Activated CD8-positive, alpha-beta memory T cell treated with anti-CD3 and anti-CD28 coated beads, Interleukin-2, amount 50 U/mL, for 24 hours (primary cell): ENCODE results near the gene MYT1.

ENCODE experiments used
- DNase-seq: peaks from one replicate; pipeline ENCODE4 v3.0.0-alpha.2; 2020; ENCODE audit errors: extremely low read depth

The MYT1 gene

DNA sequence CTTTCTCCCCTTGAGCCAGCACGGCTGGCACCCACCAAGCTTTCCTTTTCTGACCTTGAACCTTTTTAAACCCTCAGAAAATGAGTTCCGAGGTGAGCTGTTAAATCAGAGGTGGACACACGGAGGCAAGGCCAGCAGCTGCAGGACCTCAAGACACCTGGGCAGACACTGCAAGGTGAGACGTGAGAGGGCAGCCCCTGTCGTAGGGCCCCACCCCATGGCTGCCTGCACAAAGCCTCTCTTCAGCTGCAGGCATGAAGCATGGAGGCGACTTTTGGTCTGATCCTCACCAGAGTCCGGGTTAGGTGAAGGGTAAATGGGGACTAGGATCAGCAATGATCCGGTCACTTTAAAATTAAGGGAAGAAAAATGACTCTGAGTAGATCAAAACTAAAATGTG, 25.7 kb downstream of the MYT1 start:
- no peak for DNase-seq

DNA sequence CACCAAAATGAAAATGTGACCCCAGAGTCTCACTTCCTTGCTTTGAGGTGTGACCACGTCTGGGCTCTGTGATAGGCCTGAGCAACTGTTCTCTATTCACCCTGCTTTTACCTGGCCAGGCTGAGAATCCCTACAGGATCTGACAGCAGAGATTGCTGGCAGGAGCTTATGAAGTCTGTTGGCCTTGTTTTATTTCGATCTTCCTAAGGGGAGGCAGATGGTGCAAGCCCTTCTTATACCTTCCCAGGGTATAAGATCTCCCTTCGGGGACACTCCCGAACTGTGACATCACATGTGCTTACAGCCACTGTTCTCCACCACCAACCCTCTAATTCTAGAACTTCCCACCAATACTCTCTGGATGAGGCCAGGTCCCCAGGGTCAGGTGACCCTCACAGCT, 26.8 kb downstream of the MYT1 start:
- no peak for DNase-seq

DNA sequence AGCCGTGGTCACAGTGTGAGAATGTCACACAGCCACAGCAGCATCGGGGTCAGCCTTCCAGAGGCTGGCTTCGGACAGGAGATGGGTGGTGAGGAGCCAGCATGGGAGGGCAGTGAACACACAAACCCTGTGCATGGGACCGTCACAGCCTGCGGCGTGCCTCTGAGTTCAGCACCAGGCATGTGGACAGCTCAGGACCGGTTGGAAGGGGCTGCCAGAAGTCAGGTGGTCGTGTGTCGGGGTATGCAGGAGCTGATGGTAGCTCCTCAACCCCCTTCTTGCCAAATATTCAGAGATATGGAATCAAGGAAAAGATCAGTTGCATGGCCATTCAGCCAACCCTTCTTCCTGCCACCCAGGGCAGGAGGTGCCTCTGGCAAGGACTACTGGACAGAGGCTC, 28.2 kb downstream of the MYT1 start:
- DNase-seq = no peak

DNA sequence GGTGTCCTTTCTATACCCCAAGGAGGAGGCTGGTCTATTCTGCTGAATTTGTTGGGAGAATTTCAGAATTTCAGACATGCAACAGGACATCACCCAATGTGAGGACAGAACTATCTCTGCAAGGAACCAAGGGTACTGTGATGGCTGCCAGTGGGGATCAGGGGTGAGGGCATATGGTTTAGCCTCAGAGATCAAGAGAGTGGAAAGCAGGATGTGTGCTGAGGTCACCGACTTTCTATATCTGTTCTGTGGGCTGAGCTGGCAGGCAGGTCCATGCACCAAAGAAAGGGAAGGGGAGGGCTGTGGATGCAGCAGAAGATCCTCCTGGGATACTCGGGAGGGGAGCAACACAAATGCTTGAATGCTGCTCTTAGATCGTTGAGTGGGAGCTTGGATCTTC, 28.8 kb downstream of the MYT1 start:
- no peak for DNase-seq

DNA sequence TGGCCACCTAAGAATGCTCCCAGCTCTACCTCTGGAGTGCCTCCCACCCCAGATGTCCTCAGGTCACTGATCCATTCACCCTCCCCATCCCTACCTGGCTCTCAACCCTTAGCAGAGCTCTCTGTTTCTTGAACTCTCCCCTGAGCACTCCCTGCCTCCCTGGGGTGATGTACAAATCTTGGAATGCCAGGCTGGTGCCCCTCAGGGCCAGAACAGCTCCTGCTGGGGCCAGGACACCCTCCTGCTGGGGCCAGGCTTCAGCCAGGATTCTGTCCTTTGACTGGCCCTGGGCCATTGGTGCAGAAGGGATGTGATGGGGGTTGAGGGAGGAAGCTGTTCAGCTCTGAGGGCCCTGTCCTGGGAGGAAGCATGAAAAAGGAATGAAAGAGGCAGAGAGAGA, 30.0 kb downstream of the MYT1 start:
- no peak for DNase-seq

DNA sequence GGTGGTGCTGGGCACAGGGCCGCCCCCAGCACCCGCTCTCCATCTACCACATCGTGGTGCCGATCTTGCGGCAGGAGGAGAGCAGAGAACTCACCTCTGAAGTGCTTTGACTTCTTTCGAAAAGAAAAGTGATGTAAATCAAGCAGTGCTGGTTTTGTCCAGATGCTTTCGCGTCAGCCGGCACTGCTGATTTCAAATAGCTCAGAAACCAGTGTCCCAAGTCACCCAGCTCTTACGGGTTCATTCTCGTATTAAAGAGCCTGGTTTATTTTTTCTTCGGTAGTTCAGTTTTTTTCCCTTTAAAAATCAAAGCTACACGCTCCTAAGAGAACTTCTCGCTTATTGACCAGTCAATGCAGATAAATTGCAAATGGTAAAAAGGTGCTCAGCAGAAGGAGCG, 32.1 kb downstream of the MYT1 start:
- DNase-seq = no peak

DNA sequence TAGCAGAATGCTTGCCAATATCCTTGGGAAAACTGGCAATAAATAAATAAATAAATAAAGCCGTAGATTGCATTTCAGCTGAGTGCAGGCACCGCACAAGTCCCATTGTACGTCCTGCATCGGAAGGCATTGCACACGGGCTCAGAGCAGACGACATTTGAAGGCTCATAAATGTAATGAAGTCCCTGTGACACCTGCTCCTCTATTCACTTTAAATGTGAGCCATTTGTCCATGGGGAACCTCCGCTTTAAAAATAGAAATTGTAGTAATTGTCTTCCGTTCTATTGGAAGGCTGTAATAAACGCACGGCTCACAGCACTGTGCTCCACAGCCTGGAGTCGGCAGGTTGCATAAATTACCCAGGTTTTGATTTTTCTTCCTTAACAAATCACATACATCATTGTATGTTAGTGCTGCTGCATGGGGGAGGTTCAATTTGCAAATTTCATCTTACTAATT, 32.6 kb downstream of the MYT1 start:
- no peak for DNase-seq

DNA sequence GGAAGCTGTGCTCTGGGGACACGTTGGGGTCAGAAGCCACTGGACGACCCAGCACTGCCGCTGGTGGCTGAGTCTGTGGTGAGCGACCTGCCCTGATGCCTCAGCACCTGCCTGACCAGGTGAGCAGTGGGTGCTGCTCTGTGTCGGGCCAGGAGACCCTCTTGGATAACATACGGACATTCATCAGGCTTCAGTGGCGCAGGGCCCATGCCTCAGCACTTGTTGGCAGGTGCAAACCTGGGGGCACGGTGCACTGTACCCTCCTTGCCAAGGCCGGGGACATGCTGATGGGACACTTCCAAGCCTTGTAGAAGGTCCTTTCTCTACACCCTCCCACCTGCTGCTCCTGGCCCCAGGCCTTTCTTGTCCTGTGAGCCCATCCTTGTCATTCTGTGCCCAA, 34.1 kb downstream of the MYT1 start:
- no peak for DNase-seq

DNA sequence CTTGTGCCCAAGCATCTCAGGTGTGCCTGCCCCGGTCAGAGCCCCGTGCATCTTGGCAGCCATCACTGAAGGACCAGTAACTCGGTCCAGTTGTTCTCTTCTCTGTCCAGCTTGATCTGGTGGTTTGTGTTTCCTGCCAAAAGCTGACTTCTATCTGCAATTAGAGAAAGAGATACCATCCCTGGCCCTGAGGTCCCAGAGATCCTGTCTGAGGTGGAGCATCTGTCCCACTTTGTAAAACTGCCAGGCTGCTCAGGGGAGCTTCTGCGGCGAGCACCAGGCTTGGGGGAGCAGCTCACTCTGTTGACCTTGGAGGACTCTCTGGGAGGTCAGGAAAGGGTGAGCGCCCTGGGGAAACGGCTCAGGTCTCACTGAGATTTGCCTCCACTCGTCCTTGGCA, 35.1 kb downstream of the MYT1 start:
- DNase-seq = no peak

DNA sequence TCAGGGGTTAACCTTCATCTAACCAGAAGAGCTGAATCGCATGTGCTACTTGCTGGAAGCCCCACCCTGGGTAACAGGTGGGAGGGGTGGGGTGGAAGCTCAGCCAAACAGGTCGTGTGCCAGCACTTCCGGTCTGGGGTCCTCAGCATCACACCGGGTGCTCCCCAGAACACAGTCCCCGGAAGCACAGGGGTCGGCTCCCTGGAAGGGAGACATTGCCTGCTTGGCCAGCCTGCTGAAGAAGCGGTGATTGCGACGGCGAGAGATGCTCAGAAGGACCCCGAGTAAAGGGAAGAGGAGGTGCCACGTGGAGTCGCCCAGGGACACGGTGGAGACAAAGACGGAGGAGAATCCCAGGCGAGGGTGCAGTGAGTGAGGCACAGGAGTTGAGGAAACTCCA, 36.5 kb downstream of the MYT1 start:
- no peak for DNase-seq

DNA sequence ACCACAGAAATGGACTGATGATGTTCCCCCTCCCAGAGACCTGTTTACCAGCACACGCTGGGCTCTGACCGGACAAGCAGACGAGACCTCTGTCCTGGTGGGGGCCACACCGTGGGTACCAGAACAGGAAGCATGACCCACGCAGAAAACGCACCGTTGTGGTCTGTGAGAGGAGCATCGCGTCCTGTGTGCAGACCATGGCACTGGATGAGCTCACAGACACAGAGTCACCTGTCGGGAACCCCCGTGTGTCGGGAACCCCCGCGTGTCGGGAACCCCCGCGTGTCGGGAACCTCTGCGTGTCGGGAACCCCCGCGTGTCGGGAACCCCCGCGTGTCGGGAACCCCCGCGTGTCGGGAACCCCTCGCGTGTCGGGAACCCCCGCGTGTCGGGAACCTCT, 37.4 kb downstream of the MYT1 start:
- no peak for DNase-seq

DNA sequence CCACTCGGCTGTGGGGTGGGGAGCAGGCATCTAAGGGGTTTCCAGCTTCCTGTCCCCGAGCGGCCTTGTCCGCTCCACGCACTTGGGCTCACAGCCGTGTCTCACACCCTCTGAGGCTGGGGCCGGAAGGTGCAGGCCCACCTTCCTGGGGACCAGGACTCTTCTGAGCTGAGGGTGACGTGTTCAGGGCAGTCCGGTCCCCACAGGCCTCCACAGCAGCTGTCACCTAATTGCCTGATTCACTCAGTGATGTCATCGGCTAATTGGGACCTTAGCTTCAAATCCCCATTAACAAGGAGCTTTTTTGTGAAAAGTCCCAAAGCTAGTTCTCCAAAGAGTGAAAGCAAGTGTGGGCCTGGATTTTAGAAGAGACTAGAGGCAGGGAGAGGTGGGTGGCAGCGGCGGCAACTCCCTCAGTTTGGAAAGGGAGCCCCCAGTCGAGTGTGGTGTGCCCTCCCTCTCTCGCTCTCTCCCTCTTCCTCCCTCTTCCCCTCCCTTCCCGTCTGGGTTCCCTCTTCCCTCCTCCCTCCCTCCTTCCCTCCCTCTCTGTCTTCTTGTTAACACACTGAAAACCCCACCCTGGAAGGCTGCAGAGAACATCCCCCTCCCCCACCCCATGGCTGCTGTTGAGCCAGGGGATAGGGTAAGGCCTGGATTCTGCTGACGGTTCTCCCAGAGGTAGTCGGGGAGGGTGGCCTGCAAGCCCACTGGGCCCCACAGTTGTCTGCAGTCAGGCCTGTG, 39.0 kb downstream of the MYT1 start:
- no peak for DNase-seq

DNA sequence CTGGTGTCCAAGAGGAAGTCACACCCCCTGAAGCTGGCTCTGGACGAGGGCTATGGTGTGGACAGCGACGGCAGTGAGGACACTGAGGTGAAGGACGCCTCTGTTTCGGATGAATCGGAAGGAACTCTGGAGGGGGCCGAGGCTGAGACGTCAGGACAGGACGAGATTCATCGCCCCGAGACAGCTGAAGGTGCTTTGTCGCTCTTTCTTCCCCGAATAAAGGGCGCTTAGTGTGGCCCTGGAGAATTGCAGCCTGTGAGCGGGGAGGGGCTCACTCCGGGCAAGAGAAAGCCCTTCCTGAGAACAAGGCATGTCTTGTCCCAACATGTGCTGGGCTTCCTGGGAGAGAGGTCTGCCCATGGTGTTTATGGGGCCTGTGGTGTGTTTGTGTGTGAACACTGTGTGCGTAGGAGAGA, 41.4 kb downstream of the MYT1 start:
- DNase-seq = no peak

DNA sequence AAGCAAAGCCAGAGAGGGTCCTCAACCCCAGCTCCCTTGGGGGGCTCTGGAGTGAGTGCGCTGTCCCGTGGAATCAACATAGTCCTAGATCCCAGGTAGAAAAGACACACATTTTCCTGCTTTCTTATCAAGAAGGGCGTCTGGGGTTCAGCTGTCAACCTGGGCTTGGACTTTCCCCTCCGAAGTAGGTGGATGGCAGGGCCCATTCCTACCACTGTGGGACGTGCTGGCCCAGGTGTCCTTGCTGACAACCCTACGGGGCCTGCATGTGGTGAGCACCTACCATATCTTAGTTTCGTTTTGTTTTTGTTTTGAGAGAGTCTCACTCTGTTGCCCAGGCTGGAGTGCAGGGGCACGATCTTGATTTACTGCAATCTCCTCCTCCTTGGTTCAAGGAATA, 42.4 kb downstream of the MYT1 start:
- no peak for DNase-seq

DNA sequence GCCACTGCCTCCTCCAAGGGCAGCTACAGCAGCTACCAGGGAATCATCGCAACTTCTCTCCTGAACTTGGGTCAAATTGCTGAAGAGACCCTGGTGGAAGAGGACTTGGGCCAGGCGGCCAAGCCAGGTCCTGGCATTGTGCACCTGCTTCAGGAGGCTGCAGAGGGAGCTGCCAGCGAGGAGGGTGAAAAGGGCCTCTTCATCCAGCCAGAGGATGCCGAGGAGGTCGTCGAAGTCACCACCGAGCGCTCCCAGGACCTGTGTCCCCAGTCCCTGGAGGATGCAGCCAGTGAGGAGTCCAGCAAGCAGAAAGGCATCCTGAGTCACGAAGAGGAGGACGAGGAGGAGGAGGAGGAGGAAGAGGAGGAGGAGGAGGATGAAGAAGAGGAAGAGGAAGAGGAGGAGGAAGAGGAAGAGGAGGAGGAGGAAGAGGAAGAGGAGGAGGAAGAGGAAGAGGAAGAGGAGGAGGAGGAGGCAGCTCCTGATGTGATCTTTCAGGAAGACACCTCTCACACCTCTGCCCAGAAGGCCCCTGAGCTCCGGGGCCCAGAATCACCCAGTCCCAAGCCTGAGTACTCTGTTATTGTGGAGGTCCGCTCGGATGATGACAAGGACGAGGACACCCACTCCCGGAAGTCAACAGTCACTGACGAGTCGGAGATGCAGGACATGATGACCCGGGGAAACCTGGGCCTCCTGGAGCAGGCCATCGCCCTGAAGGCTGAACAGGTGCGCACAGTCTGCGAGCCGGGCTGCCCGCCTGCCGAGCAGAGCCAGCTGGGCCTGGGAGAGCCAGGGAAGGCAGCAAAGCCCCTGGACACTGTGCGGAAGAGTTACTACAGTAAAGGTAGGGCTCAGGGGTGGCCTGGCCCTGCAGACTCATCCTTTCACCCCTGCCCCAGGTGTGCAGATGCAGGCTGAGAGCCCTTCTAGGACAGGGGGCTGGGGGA, 43.7 kb downstream of the MYT1 start:
- DNase-seq = no peak

DNA sequence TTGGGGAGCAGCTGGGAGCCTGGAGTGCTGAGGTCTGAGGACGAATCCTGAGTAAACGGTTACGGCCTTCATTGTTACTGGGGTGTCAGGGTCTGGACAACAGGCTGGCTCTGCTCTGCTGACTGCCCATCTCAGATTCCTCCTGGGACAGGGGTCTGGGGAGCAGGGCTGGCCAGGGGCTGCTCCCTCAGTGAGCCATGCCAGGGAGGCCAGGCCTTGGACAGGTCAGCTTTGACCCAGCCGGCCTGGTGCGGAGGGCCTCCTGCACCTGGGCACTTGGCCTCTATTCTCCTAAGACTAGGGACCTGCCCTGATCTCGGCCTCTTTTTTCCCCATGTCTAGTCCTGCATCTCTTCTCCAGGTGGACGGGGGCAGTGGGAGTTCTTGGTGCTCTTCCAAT, 44.9 kb downstream of the MYT1 start:
- DNase-seq = no peak

DNA sequence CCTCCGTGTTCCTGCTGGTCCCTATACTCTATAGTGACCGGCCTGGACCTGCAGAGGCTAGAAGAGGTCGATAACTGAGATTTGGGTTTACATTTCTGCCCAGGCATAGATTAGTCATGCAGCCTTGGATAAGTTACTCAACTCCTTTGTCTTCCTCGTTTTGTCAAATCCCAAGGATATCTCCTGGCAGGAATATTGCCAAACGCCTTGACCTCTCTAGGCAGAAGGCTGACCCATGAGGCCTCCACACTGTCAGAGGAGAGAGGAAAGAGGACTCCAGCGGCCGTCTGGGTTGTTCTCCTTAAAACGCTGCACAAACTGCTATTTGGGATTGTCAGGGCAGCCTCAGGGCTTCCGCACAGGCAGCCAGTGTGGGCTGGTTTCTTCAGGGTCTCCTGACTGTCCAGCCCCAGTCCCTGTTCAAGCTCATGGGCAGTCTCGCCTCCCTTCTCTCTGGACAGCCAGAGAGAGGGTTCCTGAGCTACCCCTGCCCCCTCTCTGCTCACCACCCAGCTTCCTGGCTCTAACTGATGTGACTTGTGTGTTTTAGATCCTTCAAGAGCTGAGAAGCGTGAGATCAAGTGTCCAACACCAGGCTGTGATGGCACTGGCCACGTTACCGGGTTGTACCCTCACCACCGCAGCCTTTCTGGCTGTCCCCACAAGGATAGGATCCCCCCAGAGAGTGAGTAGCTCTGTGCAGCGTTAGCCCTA, 46.6 kb downstream of the MYT1 start:
- DNase-seq = no peak

DNA sequence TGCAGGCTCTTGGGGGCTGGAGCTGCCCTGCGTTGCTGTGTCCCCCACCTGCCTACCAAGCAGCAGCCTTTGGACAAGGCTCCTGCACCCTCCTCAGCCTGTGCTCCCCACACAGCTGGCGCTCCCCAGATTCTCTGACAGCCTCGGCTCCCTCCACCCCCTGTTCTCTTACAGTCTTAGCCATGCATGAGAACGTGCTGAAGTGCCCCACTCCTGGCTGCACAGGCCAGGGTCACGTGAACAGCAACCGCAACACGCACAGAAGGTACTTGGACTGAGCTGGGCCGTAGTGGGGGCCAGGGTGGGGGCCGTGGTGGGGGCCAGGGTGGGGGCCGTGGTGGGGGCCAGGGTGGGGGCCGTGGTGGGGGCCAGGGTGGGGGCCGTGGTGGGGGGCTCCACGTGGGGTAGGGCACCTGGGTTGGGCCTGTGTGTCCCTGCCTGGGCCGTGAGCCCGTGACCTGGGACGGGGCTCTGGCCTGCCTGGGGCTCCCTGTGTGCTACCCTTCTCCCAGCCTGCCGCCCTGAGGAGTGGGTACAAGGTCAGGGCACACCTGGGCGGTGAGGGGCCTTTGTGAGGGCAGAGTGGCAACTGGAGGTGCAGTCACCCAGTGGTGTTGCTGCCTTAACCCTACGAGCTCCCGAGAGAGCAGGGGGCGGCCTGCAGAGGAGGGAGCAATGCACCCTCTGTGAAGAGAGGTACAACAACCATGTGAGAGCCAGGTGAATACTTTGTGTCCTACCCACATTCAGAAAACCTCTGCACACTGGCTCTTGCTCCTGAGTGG, 47.8 kb downstream of the MYT1 start:
- DNase-seq = no peak

DNA sequence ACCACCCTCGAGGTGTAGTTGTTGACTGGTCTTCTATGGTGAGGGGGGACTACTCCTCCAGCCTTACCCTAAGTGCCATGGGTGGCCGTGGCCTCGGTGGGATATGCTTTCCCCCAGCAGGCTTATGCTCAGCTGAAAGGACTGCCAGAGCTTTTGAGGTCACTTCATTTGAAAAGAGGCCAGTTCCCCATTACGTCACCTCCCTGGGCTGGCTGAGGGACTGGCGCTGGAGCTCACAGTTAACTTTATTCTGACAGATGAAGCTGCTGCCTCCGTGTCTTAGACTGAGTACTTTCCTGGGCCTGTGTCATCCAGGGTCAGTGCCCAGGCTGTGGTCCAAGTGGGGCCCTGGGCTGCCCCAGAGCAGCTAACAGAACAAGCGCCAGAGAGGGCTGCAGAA, 48.5 kb downstream of the MYT1 start:
- no peak for DNase-seq

DNA sequence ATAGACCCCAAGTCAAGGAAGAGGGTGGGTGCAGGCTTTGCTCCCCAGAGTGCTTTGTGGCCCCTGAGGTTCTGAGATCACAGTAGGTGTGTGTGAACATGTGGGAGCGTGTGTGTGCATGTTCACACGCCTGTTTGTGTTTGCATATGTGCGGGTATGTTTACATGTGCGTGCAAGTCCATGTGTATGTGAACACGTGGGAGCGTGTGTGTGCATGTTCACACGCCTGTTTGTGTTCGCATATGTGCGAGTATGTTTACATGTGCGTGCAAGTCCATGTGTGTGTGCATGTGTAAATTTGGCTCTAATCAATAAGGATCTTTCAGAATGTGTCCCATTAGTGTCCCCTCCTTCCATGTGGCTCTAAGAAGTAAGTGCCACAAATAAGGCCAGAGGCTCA, 49.9 kb downstream of the MYT1 start:
- DNase-seq = no peak

DNA sequence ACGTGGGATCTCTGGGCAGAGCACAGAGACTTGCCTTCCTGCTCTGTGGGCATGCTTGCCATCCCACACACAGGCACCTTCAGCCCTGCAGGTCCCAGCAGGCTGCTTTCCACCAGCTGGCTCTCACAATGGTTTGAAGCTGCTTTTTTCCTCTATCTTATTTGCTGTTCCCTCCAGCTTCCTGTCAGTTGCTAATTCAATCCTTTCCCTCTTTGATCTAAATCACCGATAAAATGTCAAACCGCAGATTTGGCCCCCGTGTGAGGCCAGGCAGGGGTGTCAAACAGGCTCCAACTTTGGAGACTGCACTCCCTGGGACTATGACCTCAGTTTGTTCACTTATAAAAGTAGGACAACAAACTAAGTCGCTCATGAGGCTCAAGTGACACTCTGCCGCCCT, 50.7 kb downstream of the MYT1 start:
- no peak for DNase-seq

DNA sequence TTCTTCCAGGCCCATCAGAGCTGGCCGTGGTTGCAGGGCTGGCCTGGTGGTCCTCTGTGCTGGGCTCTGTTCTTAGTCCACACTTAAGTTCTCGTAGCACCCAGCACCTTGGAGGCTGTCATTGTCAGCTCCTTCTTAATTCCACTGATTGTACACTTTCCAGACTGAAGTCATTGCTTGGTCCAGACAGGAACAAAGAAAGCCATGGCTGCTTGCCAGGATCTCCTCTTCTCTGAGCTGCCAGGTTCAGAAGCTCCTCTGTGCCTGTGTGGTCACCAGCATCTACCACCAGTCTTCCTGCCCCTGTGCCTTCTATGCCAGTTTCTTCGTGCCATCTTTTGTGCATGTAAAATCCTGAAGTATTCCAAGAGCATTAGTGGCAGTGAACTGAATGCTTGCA, 51.8 kb downstream of the MYT1 start:
- no peak for DNase-seq
